ENCODE data around the gene MRPL21.
"Not testable (repeated sequence)": the region's sequence is repeated elsewhere in the genome, so short reads cannot be mapped to it uniquely, and the experiment has no call there.

MRPL21 gene

DNA sequence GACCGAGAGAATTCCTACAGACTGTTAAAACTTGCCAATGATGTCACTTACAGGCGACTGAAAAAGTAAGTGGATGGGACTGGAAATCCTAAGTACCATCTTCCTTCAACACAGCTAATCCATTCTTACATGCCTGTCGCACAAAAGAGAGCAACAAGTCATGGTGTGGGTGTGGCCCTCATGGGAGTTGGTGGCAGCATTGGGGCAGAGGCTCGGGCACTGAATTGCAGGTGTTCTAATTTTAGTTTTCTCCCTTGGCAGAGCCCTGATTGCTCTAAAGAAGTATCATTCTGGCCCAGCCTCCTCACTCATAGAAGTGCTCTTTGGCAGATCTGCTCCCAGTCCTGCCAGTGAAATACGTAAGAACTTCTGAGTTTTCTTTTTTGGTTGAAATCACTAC, 4.6 kb upstream of the MRPL21 start:
- DNase-seq (ENCODE audit: low read depth), result no peak

GRCh38 chr11:68905421-68906360, 2.1 kb upstream of the MRPL21 start:
- DNase-seq (ENCODE audit: low read depth), result no peak

GRCh38 chr11:68904248-68904847, 716 bp upstream of the MRPL21 start:
- peak; percentile 11 for DNase-seq (ENCODE audit: low read depth)

- DNase-seq (ENCODE audit: low read depth), result no peak
Observed at GRCh38 chr11:68900835-68901381, 2.7 kb downstream of the MRPL21 start.

GRCh38 chr11:68897441-68897840, 6.2 kb downstream of the MRPL21 start:
- no peak for DNase-seq (ENCODE audit: low read depth)

- DNase-seq (ENCODE audit: low read depth), result no peak
Observed at GRCh38 chr11:68896171-68896959, 7.3 kb downstream of the MRPL21 start.

- DNase-seq (ENCODE audit: low read depth), result no peak
Observed at GRCh38 chr11:68893282-68893681, 10.3 kb downstream of the MRPL21 start.

DNA sequence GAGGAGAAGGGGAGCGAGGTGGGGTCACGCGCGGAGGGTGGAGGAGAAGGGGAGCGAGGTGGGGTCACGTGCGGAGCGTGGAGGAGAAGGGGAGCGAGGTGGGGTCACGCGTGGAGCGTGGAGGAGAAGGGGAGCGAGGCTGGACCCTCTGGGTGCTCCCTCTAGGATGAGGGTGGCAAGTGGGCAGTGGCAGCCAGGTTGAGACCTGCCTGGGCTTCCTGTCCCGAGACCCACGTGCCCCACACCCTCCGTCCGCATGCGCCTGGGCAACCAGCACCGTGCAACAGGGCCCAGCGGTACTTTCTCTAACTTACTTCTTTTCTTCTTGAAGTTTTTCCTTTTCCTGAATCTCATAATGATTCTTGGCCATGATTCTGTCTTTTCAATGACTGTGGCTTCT, 11.1 kb downstream of the MRPL21 start:
- no peak for DNase-seq (ENCODE audit: low read depth)

GRCh38 chr11:68891351-68891948, 12.2 kb downstream of the MRPL21 start:
- no peak for DNase-seq (ENCODE audit: low read depth)

DNA sequence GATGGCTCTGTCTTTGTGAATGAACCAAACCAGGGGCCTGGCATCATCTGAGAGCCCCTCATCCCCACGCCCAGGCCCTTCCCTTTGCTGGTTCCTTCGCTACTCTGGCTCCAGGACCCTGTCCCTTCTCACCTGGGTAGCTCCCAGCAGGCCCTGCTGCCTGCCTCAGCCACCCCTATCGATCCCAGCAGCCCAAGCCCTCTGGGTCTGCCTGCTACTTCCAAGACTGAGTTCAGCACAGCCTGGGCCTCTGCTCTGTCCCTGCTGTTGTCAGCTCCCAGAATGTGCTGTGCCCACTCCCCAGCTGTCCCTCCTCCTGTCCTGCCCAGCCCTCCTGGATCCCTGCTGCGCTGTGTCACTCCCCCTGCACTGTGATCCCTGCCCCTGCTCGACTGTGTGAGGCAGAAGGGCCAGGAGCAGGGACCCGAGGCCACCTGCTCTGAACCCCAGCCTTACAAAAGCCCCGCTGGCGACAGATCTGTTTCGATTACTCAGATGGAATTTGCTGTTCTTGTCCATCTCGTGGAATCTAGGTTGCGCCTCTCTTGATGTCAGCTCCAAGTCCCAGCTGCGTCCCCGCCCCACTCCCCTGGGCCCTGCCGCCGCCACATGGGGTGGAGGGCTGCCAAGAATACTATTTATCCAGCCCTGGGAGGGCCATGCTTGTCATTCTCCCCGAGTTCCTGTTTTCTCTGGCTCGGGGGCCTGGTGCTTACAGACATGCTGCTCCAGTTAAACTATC, 13.0 kb downstream of the MRPL21 start:
- no peak for DNase-seq (ENCODE audit: low read depth)

GRCh38 chr11:68889948-68890446, 13.6 kb downstream of the MRPL21 start:
- no peak for DNase-seq (ENCODE audit: low read depth)

DNA sequence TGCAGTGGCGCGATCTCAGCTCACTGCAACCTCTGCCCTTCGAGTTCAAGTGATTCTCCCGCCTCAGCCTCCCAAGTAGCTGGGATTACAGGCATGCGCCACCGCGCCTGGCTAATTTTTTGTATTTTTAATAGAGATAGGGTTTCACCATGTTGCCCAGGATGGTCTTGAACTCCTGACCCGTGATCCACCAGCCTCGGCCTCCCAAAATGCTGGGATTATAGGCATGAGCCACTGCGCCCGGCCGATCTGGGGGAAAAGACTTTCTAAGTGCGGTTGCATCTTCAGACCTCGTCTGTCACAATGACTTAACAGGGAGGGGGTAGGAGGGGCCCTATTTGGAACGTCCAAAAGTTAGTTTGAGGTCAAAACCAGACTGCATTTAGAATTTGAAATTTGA, 18.8 kb downstream of the MRPL21 start:
- DNase-seq (ENCODE audit: low read depth), result not testable (repeated sequence)

- DNase-seq (ENCODE audit: low read depth), result no peak
Observed at GRCh38 chr11:68882391-68882790, 21.2 kb downstream of the MRPL21 start.

GRCh38 chr11:68881320-68881719, 22.3 kb downstream of the MRPL21 start:
- no peak for DNase-seq (ENCODE audit: low read depth)

DNA sequence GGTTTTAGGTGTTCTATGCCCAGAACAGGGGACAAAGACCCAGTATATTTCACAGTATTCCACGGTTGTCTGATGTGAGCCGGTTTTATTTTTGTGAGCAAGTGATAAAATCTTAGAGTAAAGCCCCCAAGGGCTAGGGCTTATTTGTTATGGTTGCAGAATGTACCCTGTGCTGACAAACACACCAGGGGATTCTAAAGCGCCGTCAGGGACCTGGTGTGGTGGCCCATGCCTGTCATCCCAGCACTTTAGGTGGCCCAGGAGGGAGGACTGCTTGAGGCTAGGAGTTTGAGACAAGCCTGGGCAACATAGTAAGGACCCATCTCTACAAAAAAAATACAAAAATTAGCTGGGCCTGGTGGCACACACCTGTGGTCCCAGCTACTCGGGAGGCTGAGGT, 22.8 kb downstream of the MRPL21 start:
- no peak for DNase-seq (ENCODE audit: low read depth)

DNA sequence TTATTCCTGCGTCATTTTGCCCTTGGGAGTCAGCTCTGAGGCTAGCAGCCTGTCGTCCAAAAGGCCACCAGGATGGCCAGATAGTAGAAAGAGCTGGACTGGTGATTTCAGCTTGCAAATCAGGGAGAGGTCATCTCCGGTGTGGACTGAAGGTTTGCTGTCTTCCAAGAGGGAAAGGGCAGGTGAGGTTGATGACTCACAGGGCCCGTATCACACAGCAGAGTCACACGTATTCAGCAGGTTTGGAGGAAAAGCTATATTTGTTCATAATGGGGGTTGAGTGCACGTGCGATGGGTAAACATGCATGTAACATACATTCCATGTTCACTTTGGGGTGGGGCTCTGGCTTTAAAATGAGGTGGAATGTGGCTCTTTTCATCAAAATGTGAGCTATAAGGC, 25.6 kb downstream of the MRPL21 start:
- no peak for DNase-seq (ENCODE audit: low read depth)

- no peak for DNase-seq (ENCODE audit: low read depth)
Observed at GRCh38 chr11:68872216-68873003, 31.2 kb downstream of the MRPL21 start.

DNA sequence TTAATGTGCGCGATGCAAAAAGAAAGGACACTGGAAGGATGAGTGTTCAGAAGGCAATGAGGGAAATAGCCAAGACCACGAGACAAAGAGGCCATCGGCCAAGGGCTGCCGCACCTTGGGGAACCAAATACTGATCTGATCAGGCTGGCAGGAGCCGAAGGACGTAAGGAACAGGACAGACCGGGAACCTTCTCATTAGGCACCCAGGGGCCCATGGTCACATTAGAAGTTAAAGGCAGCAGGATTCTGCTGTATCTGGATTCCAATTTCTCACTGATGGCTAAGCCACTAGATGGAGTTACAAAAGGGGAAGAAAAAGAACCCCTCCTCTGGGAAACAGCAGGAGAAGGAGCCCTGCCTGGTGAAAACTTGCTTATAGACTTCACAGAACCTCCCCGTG, 33.2 kb downstream of the MRPL21 start:
- DNase-seq (ENCODE audit: low read depth), result no peak

GRCh38 chr11:68868221-68868835, 35.3 kb downstream of the MRPL21 start:
- DNase-seq (ENCODE audit: low read depth), result no peak

DNA sequence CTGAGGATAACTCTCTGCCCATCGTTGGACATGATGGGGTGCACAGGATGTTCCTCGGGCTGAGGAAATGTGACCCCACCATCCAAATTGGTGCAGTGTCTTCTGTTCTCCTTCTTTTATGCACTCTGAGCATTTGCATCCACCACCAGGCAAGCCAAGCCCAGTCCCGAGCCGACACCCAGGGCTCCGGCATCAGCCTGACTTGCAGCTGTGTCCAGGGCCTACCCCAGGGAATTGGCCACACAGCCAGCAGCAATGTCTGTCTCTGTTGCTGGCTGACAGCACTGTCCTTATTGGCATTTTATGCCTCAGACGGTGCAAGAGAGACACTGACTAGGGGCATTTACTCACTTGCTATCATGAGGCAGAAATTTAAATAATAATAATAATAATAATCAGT, 36.6 kb downstream of the MRPL21 start:
- no peak for DNase-seq (ENCODE audit: low read depth)
